D721Med (cell line): ENCODE data around the gene R3HDM2.
"Not testable (repeated sequence)": the region's sequence is repeated elsewhere in the genome, so short reads cannot be mapped to it uniquely, and the experiment has no call there.

Experiments
- DNase-seq: peaks from one replicate; pipeline ENCODE4 v3.0.0; 2011; ENCODE audit warnings: low spot score; ENCODE audit not compliant: insufficient read length
- FAIRE-seq: peaks from 2 replicates; lab custom pipeline; 2011; peaks lifted over from hg19 to GRCh38; lab: Jason Lieb, UNC
- TF ChIP-seq, protein P1 (sequence below): IDR thresholded peaks from 2 replicates; pipeline ENCODE4 v1.5.1; 2012; ENCODE audit warnings: mild to moderate bottlenecking, control low read depth; ENCODE audit not compliant: insufficient read depth; ENCODE audit errors: missing control alignments

The R3HDM2 gene

DNA sequence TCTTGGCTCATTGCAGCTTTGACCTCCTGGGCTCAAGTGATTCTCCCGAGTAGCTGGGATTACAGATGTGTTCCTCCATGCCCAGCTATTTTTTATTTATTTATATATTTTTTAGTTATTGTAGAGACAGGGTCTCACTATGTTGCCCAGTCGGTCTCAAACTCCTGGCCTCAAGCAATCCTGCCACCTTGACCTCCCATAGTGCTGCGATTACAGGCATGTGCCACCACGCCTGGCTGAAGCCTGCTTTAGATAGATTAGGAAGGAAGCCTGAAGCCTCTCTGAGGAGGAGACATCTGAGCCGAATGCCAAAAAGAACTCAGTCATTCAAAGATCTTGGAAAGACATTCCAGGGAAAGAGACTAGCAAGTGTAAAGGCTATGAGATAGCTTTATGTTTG, 13.9 kb upstream of the R3HDM2 start:
- DNase-seq = no peak
- no peak for FAIRE-seq
- TF ChIP-seq, protein P1, sequence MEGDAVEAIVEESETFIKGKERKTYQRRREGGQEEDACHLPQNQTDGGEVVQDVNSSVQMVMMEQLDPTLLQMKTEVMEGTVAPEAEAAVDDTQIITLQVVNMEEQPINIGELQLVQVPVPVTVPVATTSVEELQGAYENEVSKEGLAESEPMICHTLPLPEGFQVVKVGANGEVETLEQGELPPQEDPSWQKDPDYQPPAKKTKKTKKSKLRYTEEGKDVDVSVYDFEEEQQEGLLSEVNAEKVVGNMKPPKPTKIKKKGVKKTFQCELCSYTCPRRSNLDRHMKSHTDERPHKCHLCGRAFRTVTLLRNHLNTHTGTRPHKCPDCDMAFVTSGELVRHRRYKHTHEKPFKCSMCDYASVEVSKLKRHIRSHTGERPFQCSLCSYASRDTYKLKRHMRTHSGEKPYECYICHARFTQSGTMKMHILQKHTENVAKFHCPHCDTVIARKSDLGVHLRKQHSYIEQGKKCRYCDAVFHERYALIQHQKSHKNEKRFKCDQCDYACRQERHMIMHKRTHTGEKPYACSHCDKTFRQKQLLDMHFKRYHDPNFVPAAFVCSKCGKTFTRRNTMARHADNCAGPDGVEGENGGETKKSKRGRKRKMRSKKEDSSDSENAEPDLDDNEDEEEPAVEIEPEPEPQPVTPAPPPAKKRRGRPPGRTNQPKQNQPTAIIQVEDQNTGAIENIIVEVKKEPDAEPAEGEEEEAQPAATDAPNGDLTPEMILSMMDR = no peak

- FAIRE-seq = not testable (repeated sequence)
These were observed 13.5 kb upstream of the R3HDM2 start for GRCh38 chr12:57444337-57444736.

GRCh38 chr12:57441846-57442427, 11.1 kb upstream of the R3HDM2 start:
- DNase-seq (no peak), FAIRE-seq (no peak)
- TF ChIP-seq, protein P1 = no peak

More at GRCh38 chr12:57444337-57444736, 13.5 kb upstream of the R3HDM2 start:
- DNase-seq = not testable (repeated sequence)

- not testable (repeated sequence) for DNase-seq, FAIRE-seq
These were observed 10.6 kb upstream of the R3HDM2 start for GRCh38 chr12:57441393-57441792.

GRCh38 chr12:57439762-57440266, 9.0 kb upstream of the R3HDM2 start:
- no peak for FAIRE-seq
- TF ChIP-seq, protein P1 = no peak
- DNase-seq = no peak

GRCh38 chr12:57438400-57438799, 7.6 kb upstream of the R3HDM2 start:
- FAIRE-seq (no peak), DNase-seq (no peak)
- TF ChIP-seq, protein P1 = no peak

DNA sequence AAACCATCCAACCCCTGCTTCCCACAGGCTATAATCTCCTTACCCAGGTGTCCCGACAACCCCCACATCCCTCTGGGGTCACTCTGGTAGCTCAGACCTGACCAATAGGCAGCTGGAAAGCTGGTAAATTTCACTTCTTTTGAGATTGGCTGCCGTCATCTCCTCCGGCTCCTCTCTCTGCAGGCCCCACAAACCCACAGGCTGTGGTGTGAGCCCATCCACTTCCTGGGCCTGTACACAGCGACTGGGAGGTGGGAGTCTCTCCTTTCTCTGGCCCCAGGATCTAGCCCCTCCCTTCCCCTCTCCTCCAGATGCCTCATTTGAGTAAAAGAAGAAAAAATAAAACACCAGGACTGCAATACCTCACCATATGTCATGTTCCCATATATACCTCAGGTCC, 4.5 kb upstream of the R3HDM2 start:
- FAIRE-seq (no peak), DNase-seq (no peak)
- TF ChIP-seq, protein P1 = no peak

GRCh38 chr12:57434517-57435223, 3.8 kb upstream of the R3HDM2 start, which contains the start of gene INHBC:
Gene INHBC, plus strand, starts transcription at chr12:57434784. Its CDS starts 103 bp downstream, at chr12:57434887.
- no peak for DNase-seq
- no peak for FAIRE-seq
- TF ChIP-seq, protein P1 = no peak
